ENCODE results near the gene TMEM18.

Gene TMEM18

DNA sequence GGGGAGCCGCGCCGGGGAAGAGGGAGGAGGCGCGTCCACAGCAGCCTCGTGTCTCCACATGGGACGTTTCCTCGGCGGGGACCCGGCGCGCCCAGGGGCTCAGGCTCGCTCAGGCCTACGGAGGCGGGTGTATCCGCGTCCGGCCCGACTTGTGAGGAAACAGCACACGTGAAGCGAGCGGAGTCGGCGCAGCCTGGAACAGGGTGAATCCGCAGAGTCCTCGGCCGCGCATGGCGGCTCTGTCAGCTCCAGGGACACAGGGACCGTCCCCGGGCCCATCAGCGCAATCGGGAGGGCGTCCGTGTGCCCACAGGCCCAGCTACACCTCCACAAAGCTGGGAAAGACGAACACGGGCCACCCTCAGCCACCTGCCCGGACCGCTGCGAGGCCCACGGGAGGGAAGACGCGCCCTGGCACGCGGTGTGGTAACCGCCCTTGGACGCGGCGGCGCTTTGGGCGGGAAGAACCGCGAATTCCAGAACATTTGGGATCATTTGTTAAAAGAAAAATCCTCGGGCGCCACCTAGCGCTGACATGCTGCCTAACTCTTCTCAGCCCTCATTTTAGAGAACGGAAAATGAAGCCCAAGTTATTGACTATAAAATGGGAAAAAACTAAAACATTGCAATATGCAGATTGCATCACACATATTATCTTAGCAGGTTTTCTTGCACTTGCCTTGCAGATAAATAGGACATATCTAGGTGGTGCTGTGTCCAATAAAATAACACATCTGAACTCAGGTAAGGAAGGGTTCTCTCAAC is 40.4 kb downstream of the TMEM18 start:
- in situ Hi-C loops (cut with MboI; ENCODE audit: low sequenced_read_pairs), result no loop called here

DNA sequence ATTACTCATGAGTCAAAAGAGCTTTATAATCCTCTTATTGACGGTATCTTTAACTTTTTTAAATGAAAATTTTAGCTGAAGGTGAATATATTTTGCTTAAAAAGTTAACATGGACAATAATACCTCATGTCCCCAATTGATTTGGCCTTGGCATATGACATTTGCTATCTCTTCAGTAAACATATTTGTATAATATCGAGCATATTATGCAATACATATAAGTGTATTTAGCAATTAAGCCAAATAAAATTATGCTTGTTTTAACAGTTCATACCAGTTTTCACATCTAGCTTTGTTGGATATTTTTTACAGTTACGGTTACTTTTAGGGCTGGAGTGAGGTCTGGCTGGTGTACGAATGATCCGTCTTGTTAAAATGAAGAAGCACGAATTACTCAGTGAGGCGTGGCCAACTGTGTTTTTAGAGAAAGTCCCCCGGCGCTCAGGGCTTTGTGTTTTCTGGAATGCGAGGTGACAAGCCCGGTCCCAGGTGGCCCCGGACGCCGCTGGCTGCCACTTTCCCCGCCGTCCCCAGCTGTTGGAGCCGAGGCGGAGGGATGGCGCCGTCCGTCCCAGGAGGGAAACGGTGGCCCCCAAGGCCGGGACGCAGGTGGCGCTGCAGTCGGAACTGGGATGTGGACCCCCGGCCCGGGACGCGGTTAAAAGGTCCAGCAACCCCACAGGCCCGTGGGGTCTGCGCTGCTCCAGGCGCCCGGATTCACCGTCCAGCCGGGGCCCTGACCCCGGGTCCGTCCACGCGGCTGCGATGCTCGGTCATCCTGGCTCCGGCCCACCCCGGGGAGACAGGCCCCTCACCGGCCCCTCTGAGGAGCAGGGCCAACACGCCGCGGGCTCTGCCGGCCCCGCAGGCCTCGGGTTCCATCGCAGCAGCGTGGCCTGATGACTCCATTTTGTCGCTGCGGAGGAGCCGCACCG is 41.3 kb downstream of the TMEM18 start:
- in situ Hi-C loops (cut with MboI; ENCODE audit: low sequenced_read_pairs), result no loop called here

DNA sequence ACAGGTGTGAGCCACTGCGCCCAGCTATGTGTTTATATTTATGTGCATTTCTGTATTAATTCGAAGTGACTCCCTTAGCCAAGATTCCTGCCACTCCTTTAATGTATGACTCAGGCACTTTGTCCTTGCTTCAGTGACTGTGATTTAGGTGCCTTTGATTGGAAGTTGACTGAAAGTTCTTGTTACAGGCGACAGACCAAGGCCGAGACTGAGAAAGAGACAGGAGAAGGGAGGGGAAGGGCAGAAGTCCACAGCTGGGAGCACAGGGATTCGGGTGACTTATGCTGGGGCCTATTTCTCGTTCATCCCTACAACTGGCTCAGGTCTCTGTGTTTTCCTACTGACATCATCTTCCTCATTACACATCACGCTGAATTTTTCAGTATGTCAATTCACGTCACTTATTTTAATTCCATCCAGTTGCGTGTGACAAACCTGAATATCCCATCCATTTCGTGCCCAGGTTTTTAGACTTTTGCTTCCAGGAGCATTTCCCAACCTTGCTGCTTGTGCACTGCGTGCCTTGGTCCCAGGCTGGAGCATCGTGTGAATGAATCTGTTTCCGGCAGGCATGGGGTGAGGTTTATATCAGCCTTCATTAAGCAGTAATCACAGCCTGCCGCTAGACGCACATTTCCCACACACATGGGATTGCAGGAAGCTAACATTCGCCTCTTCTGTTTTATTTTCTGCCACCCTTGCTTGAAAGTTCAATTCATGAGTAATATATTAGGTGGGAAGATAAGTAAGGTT is 42.4 kb downstream of the TMEM18 start:
- in situ Hi-C loops (cut with MboI; ENCODE audit: low sequenced_read_pairs), result no loop called here

GRCh38 chr2:634041-634440 is 43.2 kb downstream of the TMEM18 start:
- in situ Hi-C loops (cut with MboI; ENCODE audit: low sequenced_read_pairs), result no loop called here

- in situ Hi-C loops (cut with MboI; ENCODE audit: low sequenced_read_pairs), result no loop called here
Measured at GRCh38 chr2:633371-633770, 43.8 kb downstream of the TMEM18 start.

- in situ Hi-C loops (cut with MboI; ENCODE audit: low sequenced_read_pairs), result no loop called here
Measured at GRCh38 chr2:632471-632870, 44.7 kb downstream of the TMEM18 start.

DNA sequence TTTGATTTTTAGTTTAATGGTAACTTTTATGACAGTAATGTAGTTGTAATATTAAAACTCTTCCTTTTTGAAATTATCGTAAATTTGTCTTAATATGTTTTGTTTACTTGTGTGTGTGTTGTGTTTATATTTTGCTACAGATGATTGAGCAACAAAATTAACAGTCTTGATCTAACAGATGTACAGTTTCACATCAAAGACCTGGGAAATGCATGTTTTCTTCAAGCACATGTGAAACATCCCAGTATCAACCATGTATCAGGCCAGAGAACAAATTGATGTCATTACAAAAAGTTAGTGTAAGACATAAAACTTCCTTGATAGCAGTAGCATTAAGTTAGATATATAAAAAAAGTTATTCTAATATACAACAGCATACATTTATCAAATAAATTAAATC is 45.5 kb downstream of the TMEM18 start:
- in situ Hi-C loops (cut with MboI; ENCODE audit: low sequenced_read_pairs), result no loop called here

DNA sequence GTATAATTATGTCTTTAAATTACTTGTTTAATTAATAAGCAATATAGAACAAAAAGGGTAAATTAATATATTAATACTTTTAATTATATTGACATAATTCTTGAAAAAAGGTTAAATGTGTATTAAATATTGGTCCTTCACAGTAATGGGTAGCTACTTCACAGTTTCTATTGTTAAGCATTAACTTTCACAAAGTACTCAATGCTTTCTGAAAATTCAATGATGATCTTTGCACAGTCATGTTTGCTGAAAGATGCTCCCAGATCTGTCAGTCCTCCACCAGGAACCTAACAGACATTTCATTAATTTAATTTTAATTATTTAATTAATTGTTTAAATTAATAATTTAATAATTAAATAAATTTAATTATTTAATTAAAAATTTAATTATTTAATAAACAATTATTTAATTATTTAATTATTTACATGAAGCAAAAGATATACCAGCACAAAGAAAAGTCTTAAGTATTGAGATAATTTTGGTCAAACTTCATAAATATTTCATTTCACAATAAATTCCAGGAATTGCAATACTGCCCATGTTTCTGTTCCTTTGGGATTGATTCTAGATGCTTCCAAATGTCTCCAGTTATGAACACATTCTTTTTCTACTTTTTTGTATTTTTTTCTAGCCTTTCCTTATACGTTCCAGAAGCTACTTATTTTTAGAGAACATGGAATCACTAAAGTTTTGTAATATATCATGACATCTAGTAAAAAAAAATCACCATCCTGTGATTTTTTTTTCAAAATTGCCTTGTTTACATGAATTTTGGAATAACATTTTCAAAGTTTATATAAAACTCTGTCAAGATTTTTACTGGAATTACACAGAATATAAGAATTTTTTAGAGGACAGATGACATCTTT is 46.5 kb downstream of the TMEM18 start:
- in situ Hi-C loops (cut with MboI; ENCODE audit: low sequenced_read_pairs), result no loop called here

DNA sequence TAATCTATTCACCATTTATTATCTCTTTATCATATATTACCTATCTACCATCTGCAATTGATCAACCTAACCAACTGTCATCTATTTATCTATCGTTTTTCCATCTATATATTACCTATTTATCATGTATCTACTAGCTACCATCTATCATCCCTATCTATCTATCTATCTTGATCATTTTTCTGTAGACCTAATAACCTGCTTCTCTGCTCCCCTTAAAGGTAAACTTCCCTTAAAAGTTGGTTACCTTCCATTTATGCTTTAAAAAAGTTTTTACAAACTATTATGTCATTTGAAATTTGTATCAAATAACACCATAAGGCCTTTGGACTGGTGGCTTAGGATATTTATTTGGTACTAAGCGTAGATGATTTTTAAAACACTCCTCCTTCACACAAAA is 47.2 kb downstream of the TMEM18 start:
- in situ Hi-C loops (cut with MboI; ENCODE audit: low sequenced_read_pairs), result no loop called here

DNA sequence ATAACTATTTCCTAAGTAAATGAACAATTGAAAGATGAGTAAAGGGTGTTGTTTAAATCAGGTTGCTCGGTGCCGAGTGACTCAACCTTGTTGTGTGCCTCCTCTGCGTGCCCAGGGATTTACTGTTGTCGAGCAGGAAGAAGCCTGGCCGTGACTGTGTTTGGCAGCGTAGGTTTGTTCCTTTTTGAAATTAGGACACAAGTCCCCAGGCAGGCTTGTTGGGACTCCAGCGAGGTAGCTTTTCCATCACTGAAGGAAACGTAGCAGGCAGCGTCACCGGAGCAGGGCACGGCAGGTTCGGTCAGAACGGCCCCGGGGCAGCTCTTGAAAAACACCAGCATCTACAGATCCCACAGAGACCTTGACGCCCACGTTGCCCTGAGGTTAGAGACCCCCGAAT is 48.6 kb downstream of the TMEM18 start:
- in situ Hi-C loops (cut with MboI; ENCODE audit: low sequenced_read_pairs), result no loop called here

DNA sequence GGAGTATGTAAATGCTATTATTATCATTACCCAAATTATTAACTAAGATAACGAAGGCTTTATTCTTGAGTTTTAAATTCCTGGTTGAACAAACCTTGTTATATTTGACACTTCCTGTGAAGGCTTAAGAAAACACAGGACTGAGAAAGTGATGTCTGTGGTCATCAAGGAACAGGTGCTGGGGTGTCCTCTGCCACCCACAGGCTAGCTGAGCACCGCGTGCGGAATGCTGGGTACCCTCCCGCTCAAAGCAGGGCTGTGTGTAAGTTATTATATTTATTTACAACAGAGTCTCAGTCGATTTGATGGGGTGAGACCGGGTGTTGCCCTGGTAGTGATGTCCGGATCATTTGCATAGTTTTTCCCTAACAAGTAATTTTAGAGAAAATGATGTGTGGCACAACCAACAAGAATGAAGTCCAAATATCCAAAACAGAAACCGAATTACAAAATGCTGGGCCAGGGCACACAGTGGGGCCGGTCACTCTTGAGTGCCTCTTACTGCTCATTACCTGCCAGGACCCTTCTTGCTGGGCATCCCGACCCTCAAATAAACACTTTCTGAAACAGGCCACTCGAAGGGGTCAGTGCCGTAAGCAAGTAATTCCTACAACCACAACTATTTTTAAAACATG is 49.2 kb downstream of the TMEM18 start:
- in situ Hi-C loops (cut with MboI; ENCODE audit: low sequenced_read_pairs), result no loop called here

- in situ Hi-C loops (cut with MboI; ENCODE audit: low sequenced_read_pairs), result no loop called here
Measured at GRCh38 chr2:627340-627709, 49.9 kb downstream of the TMEM18 start.

DNA sequence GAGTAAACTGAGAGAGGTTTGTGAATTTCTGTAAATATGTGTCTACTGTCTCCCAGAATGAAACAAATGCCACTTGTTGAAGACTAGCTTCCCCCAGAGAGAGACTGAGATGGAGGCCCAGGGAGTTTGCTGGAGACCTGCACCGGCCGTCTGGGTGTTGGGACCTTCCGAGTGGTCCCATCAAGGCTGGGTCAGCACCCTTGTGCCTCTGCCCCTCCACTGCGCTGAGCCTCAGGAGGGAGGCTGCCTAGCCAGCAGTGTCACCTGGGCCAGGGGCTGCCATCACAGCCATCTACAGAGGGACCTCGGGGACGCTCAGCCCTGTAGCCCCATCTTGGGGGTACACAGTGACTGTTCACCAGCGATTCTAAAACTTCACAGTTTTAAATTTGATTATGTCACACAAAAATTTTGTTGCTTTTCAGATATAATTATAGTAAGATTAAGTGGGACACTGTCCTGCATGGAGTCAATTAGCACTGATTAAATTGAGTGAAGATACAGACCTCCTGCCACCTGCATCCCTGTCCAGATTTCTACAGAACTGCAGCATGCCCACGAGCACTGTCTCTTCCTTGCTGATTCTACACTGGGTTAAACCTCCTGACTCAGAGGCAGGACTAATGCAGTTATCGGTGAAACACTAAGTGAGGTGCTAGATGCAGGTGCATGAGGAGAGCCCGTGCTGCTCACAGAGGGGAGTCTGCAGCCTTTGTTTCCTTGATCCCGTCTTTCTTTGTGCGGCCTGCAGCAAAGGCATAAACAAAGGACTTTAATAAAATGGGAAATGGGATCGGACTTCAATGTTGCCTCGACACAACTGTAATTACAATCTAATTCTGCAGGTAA is 50.5 kb downstream of the TMEM18 start:
- in situ Hi-C loops (cut with MboI; ENCODE audit: low sequenced_read_pairs), result no loop called here

- in situ Hi-C loops (cut with MboI; ENCODE audit: low sequenced_read_pairs), result no loop called here
Measured at GRCh38 chr2:625415-626333, 51.5 kb downstream of the TMEM18 start.

DNA sequence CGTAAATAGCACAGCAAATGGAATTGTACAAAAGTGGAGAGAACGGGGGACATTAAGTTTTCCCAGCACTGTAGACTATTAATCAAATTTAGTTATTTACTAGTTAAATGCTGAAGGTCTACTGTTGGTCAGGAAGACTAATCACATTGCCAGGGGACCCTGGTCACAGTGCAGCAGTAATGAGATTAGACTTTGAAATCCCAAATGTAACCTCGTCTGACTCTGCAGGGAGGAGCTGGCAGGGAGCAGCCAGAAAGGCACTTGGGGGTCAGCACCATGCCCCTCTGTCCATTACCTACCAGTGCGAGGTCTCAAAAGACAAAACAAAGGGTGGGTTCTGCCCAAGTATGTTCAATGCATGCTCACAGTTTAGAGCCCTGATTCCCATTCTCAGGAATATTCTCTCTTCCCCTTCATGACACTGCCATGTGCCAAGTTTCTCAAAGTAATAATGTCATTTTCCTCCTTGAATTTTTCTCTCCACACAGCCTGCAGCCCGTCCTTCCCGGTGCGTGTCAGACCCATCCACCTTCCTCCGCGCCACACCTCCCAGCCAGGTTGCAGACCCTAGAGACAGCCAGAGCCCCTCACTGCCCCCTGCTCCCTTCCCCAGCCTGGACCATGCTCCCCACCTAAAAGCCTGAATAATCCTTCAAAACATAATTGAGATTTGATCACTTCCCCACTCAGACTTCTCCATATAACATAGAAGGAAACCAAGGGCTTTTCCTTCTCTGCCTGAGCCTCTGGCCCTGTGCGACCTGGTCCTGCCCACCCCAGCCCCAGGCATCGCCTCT is 52.5 kb downstream of the TMEM18 start:
- in situ Hi-C loops (cut with MboI; ENCODE audit: low sequenced_read_pairs), result no loop called here

DNA sequence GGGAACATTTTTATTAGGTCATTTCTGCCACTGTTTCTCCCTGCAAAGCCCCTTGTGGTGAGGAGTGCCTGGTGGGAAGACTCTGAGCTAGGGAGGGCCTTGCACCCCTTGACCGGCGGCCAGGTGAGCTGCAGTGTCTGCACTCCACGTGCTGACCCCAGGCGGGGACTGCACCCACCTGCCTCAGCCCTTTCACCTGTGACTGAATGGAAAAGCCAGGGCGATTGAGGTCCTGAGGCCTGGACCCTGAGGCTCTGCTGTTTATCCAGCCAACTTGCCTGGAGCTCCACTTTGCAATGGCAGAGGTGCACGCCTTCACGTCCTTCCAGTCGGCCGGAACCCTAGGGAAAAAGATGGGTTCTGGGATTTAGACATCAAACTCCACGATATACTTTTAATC is 53.1 kb downstream of the TMEM18 start:
- in situ Hi-C loops (cut with MboI; ENCODE audit: low sequenced_read_pairs), result no loop called here
